Measurements from ENCODE around the gene RFC2.

DNA sequence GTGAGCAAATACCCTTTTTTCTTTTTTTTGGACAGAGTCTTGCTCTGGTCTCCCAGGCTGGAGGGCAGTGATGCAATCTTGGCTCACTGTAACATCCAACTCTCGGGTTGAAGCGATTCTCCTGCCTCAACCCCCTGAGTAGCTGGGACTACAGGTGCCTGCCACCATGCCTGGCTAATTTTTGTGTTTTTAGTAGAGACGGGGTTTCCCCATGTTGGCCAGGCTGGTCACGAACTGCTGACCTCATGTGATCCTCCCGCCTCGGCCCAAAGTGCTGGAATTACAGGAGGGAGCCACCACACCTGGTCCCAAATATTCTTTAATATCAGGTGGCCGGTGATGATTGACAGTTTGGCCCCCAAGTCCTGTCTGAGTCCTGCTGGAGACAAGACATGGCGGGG lies 37.8 kb downstream of the RFC2 start:
- TF ChIP-seq CEBPB (IDR thresholded peaks at IDR 0.05) (no peak), RAD21 (IDR thresholded peaks at IDR 0.05; ENCODE audit: low read depth) (no peak), ZBTB7A (IDR thresholded peaks at IDR 0.05; ENCODE audit: low read depth) (no peak), EGR1 (IDR thresholded peaks at IDR 0.05) (no peak), EP300 (IDR thresholded peaks at IDR 0.05; ENCODE audit: borderline replicate concordance) (no peak), NFIC (IDR thresholded peaks at IDR 0.05) (no peak), TAF1 (IDR thresholded peaks at IDR 0.05; ENCODE audit: low read depth) (no peak)
- TF ChIP-seq, protein P1, sequence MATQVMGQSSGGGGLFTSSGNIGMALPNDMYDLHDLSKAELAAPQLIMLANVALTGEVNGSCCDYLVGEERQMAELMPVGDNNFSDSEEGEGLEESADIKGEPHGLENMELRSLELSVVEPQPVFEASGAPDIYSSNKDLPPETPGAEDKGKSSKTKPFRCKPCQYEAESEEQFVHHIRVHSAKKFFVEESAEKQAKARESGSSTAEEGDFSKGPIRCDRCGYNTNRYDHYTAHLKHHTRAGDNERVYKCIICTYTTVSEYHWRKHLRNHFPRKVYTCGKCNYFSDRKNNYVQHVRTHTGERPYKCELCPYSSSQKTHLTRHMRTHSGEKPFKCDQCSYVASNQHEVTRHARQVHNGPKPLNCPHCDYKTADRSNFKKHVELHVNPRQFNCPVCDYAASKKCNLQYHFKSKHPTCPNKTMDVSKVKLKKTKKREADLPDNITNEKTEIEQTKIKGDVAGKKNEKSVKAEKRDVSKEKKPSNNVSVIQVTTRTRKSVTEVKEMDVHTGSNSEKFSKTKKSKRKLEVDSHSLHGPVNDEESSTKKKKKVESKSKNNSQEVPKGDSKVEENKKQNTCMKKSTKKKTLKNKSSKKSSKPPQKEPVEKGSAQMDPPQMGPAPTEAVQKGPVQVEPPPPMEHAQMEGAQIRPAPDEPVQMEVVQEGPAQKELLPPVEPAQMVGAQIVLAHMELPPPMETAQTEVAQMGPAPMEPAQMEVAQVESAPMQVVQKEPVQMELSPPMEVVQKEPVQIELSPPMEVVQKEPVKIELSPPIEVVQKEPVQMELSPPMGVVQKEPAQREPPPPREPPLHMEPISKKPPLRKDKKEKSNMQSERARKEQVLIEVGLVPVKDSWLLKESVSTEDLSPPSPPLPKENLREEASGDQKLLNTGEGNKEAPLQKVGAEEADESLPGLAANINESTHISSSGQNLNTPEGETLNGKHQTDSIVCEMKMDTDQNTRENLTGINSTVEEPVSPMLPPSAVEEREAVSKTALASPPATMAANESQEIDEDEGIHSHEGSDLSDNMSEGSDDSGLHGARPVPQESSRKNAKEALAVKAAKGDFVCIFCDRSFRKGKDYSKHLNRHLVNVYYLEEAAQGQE (IDR thresholded peaks at IDR 0.05; ENCODE audit: low read depth), result no peak
